Measurements from ENCODE around the gene RSBN1L.
A peak's percentile ranks its signal among the peaks of the same experiment; 100 is the strongest.

RSBN1L gene

GRCh38 chr7:77796960-77797359 is 100.7 kb downstream of the RSBN1L start:
- in situ Hi-C loops (cut with HindIII; ENCODE audit: low pct_unique_long_range_greater_than_20kb, low sequenced_read_pairs) = no loop called here
- DNase-seq (ENCODE audit: low read depth in 1 of 2, low spot score in 1 of 2) = no peak
- no peak for TF ChIP-seq JUND (IDR thresholded peaks at IDR 0.05; ENCODE audit: low read depth)

DNA sequence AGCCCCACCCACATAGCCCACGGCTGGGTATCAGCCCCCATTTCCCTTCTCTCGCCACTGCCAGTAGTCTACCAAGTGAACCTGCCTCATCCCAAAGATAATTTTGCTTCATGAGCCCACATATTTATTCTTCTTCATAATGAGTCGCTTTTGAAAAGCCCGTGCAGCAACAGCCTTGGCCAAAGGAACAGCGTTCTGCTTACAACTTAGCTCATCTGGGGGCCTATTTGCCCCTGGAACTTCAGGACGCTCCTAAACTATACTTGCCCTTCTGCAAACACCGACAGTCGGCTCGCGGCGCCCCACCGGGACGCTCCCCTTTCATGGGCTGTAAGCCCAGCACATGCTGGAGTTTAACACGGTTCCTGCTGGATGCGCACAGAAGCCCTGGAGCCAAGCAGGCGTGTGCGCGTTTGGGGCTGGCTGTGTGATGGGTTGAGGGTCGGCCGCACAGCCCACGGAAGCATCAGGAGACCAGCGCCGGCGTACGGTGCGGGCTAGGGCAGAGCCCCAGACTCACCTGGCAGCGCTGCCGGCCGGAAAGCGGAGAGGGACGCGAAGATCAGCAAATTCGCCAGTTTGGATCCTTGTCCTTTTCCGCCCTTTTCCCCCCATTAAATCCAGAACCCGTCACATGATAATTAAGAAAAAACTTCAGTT is 101.6 kb downstream of the RSBN1L start:
- TF ChIP-seq JUND (IDR thresholded peaks at IDR 0.05; ENCODE audit: low read depth) = no peak
- in situ Hi-C loops (cut with HindIII; ENCODE audit: low pct_unique_long_range_greater_than_20kb, low sequenced_read_pairs) = no loop called here
- no peak for DNase-seq (ENCODE audit: low read depth in 1 of 2, low spot score in 1 of 2)

DNA sequence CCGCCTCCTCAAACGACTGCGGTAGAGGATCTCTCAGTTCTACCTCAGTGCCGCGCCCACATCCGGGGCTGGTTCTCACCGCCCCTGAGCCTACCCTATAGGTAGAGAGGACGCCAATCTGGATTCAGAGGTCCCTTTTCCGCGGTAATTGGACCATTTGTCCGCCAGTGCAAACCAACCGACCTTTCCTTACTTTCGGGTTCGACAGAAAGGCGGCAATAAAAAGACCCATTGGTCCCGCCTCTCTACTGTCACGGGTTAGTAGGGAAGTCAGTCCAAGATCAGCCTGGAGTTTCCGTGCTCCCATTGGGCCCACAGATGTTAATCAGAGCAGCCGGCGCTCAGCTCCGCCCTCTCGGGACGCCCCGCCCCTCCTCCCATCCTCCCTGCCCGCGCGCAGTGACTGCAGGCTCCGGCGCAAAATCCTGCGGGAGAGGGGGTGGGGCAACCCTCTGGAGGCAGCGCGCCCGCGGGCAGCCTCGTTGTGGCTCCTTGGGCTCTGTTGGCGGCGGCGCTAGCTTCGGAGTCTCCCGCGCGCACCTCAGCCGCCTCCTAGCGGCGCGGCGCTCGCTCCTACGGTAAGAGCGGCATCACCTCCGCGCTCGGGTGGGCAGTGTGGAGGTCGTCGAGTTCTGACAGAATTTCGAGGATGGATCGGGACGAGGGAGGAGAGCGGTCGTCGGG is 102.3 kb downstream of the RSBN1L start, which contains the start of the genes PHTF2 and TMEM60:
PHTF2 (plus strand) TSS at position 380 of the 684 bp plus-strand sequence.
TMEM60 (minus strand) TSS at position 41 of the 684 bp plus-strand sequence. CDS start 4,061 bp downstream, outside the sequence.
- in situ Hi-C loops (cut with HindIII; ENCODE audit: low pct_unique_long_range_greater_than_20kb, low sequenced_read_pairs) = no loop called here
- no peak for TF ChIP-seq JUND (IDR thresholded peaks at IDR 0.05; ENCODE audit: low read depth)

DNA sequence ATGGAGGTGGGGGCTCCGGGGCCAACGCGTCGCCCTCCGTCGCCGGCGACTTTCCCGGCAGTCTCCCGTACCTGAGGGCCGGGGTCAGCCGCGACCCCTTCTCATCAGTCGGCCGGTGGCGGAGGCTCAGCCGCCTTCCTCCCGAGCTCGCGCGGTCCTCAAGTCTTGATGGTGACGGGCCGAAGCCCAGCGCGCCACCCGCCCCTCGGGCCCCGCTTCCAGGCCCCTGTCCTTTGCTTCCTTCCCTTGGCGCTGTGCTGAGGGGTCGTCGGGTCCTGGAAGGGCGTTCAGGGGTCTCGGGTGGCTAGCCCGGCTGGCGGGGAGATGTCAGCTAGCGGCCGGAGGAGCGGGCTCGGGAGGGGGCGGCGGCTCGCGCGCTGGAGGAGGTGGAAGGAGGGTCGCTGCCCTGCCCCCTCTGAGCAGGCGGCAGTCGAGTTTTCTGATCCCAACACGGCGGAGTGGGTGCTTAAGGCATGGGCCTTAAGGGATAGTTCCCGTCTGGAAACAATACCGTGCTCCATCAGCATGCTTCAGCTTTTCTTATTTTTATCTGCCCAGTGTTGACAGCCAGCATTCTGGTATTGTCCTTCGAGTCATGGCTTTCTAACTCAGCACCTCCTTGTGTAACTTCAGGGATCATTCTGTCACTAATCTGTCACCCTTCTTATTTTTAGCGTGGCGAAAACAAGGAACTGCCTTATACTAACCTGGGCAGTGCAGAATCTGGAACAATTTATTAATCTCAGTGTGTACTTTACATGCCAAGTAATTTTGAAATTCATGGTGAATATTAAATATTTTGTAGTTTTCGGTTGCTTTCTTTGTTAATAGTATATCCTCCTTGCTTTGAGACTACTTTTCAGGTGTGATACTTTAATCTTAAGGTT is 103.1 kb downstream of the RSBN1L start:
- TF ChIP-seq JUND (IDR thresholded peaks at IDR 0.05; ENCODE audit: low read depth) = no peak
- DNase-seq (ENCODE audit: low read depth in 1 of 2, low spot score in 1 of 2) = peak; percentile 33 to 63
- in situ Hi-C loops (cut with HindIII; ENCODE audit: low pct_unique_long_range_greater_than_20kb, low sequenced_read_pairs) = no loop called here

More for the DNA sequence above, 102.3 kb downstream of the RSBN1L start, which contains the start of the genes PHTF2 and TMEM60:
- DNase-seq (ENCODE audit: low read depth in 1 of 2, low spot score in 1 of 2) = peak; percentile 97 to 100

DNA sequence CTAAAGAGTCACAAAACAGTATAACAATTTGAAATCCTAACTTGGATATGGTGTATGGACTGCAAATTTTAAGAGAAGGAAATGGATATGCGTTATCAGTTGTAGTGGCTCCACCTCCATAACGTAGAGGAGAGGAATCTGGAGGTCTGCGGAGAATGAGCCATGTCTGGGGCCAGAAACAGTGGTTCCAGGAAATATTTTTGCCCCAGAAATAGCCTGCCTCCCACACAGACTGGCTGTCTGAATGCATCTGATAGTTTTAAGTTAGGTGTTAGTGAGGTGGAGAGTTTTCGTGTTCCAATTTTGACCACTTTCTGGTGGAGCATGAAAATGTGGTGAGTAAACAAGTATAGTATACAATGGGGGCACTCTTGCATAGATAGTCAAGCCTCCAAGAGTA is 103.9 kb downstream of the RSBN1L start:
- no peak for TF ChIP-seq JUND (IDR thresholded peaks at IDR 0.05; ENCODE audit: low read depth)
- in situ Hi-C loops (cut with HindIII; ENCODE audit: low pct_unique_long_range_greater_than_20kb, low sequenced_read_pairs) = no loop called here
- no peak for DNase-seq (ENCODE audit: low read depth in 1 of 2, low spot score in 1 of 2)

DNA sequence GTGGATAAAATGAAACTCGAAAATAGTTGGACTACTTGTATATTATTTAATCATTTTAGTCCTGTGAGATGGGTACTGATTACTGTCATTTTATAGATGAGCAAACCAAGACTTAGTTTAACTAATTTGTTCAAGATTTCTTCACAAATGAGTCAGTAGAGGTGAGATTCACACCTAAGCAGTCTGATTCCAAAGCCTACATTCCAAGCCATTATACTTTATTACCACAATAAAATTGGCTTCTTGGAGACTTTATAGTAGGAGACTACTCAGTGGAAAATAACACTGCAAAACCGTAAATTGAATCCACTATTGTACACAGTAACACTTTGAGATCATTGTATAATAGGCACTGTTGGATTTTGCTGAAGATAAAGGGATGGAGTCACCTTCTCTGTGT is 104.5 kb downstream of the RSBN1L start:
- no peak for TF ChIP-seq JUND (IDR thresholded peaks at IDR 0.05; ENCODE audit: low read depth)
- in situ Hi-C loops (cut with HindIII; ENCODE audit: low pct_unique_long_range_greater_than_20kb, low sequenced_read_pairs) = no loop called here
- no peak for DNase-seq (ENCODE audit: low read depth in 1 of 2, low spot score in 1 of 2)

- DNase-seq (ENCODE audit: low read depth in 1 of 2, low spot score in 1 of 2) = no peak
- in situ Hi-C loops (cut with HindIII; ENCODE audit: low pct_unique_long_range_greater_than_20kb, low sequenced_read_pairs) = no loop called here
- no peak for TF ChIP-seq JUND (IDR thresholded peaks at IDR 0.05; ENCODE audit: low read depth)
These were observed 106.5 kb downstream of the RSBN1L start for GRCh38 chr7:77802557-77803405.

GRCh38 chr7:77806425-77806824 is 110.2 kb downstream of the RSBN1L start:
- in situ Hi-C loops (cut with HindIII; ENCODE audit: low pct_unique_long_range_greater_than_20kb, low sequenced_read_pairs) = no loop called here
- TF ChIP-seq JUND (IDR thresholded peaks at IDR 0.05; ENCODE audit: low read depth) = no peak

GRCh38 chr7:77808517-77808916 is 112.3 kb downstream of the RSBN1L start:
- in situ Hi-C loops (cut with HindIII; ENCODE audit: low pct_unique_long_range_greater_than_20kb, low sequenced_read_pairs) = no loop called here
- TF ChIP-seq JUND (IDR thresholded peaks at IDR 0.05; ENCODE audit: low read depth) = no peak
- no peak for DNase-seq (ENCODE audit: low read depth in 1 of 2, low spot score in 1 of 2)

More at GRCh38 chr7:77806425-77806824, 110.2 kb downstream of the RSBN1L start:
- no peak for DNase-seq (ENCODE audit: low read depth in 1 of 2, low spot score in 1 of 2)

GRCh38 chr7:77811516-77812289 is 115.4 kb downstream of the RSBN1L start:
- DNase-seq (ENCODE audit: low read depth in 1 of 2, low spot score in 1 of 2) = peak in 1 of 2 experiments; percentile 74
- in situ Hi-C loops (cut with HindIII; ENCODE audit: low pct_unique_long_range_greater_than_20kb, low sequenced_read_pairs) = no loop called here
- peak; percentile 46; the same call in 1 of the 2 replicates for TF ChIP-seq JUND (IDR thresholded peaks at IDR 0.05; ENCODE audit: low read depth)

DNA sequence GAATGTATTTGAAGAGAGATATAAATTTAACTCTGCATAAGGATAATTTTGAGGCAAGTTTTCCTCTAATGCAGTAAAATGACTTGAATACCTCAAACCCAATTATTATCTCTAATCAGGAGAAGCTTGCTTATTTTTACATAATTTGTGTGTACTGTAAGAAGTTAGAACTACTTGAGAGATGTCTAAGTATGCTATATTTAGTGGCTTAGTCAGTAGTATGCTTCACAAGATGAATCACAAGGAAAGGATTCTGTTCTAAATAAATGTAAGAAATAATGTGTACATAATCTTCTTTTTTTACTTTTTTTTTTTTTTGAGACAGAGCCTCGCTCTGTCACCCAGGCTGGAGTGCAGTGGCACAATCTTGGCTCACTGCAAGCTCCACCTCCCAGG is 116.0 kb downstream of the RSBN1L start:
- in situ Hi-C loops (cut with HindIII; ENCODE audit: low pct_unique_long_range_greater_than_20kb, low sequenced_read_pairs) = no loop called here
- DNase-seq (ENCODE audit: low read depth in 1 of 2, low spot score in 1 of 2) = no peak
- TF ChIP-seq JUND (IDR thresholded peaks at IDR 0.05; ENCODE audit: low read depth) = no peak
